HCT116 (cell line): ENCODE measurements around the gene GPAT3. TPM values are rescaled to one million over a fixed set of nuclear protein-coding genes. Genes with fewer than 3 reads are reported as not detected.

Experiments used
- ATAC-seq: fragments of 200-7000 bp; cut with Tn5 transposase; 2 replicates; pipeline ENCODE4 v1.9.1; 2020; ENCODE audit warnings: mild to moderate bottlenecking, moderate library complexity
- BruUV-seq: library from RNA; stranded (reverse); fragments of 400-500 nt; replicated peaks from 2 replicates; lab custom pipeline; 2021; lab: Mats Ljungman, UMichigan
- CTCF ChIA-PET: fragments of 300-600 bp; sonication (Branson Sonifier 250); formaldehyde crosslinking; loops from one replicate; lab custom pipeline; 2021; ENCODE audit warnings: antibody characterized with exemption; lab: Charles Lee
- POLR2A ChIA-PET: fragments of 300-600, 350-600 bp; sonication (Branson Sonifier 250); formaldehyde crosslinking; loops from one replicate; lab custom pipeline; 2021; ENCODE audit warnings: antibody characterized with exemption; lab: Charles Lee
- RAD21 ChIA-PET, 2 experiments: fragments of 300-600 bp; sonication (Branson Sonifier 250); formaldehyde crosslinking; loops; one replicate each; lab custom pipeline; 2023; ENCODE audit warnings: low total read pairs in 2 of 2; ENCODE audit not compliant: uncharacterized antibody in 2 of 2, unreplicated experiment in 2 of 2, low non-redundant PET in 1 of 2; lab: Charles Lee
- DNase-seq: peaks from one replicate; pipeline ENCODE4 v3.0.0-alpha.2; 2010; ENCODE audit warnings: low read depth, low spot score
- H2AFZ ChIP-seq: fragments of 200-600 bp; shearing (Covaris generic), sonication (generic); 2 replicates; pipeline ENCODE4 v1.6.1; 2017; ENCODE audit warnings: low read depth, mixed run types, mixed read lengths, antibody characterized with exemption, low read length; ENCODE audit not compliant: poor library complexity, severe bottlenecking
- H3K27ac ChIP-seq: 2 replicates; pipeline ENCODE4 v1.5.1; 2012; ENCODE audit warnings: low read depth, low read length
- H3K27me3 ChIP-seq: fragments of 200-600 bp; sonication (generic); 2 replicates; pipeline ENCODE4 v1.6.1; 2016; ENCODE audit warnings: mixed run types, low read length, mixed read lengths; ENCODE audit not compliant: insufficient read depth
- H3K36me3 ChIP-seq, 2 experiments: fragments of 200-500 bp in 1 of 2; fragments of 200-600 bp in 1 of 2; sonication (Bioruptor generic) in 1 of 2; sonication (generic) in 1 of 2; 2 replicates each; pipeline versions ENCODE4 v1.5.1 to v1.6.1; 2014 to 2016; ENCODE audit warnings: low read length in 2 of 2, inconsistent platforms in 1 of 2, mixed read lengths in 1 of 2, mixed run types in 1 of 2; ENCODE audit not compliant: insufficient read depth in 2 of 2, control insufficient read depth in 1 of 2
- H3K4me1 ChIP-seq, 2 experiments: fragments of 200-600 bp in 1 of 2; sonication (generic) in 1 of 2; 2 replicates each; pipeline versions ENCODE4 v1.5.1 to v1.6.1; 2012 to 2017; ENCODE audit warnings: low read length in 2 of 2, inconsistent platforms in 1 of 2, mild to moderate bottlenecking in 1 of 2, mixed read lengths in 1 of 2, mixed run types in 1 of 2, moderate library complexity in 1 of 2; ENCODE audit not compliant: insufficient read depth in 2 of 2, control insufficient read depth in 1 of 2
- H3K4me2 ChIP-seq: fragments of 200-600 bp; sonication (generic); 2 replicates; pipeline ENCODE4 v1.6.1; 2017; ENCODE audit warnings: mixed run types, low read length, mixed read lengths
- H3K4me3 ChIP-seq, 2 experiments: fragments of 200-600 bp in 1 of 2; sonication (generic) in 1 of 2; replicated peaks in 1 of 2; 2 replicates each; pipeline ENCODE4 v1.5.1; 2011 to 2016; ENCODE audit warnings: low read length in 2 of 2, control low read depth in 1 of 2, low read depth in 1 of 2, mild to moderate bottlenecking in 1 of 2, mixed read lengths in 1 of 2, mixed run types in 1 of 2
- H3K79me2 ChIP-seq: fragments of 200-600 bp; sonication (generic); 2 replicates; pipeline ENCODE4 v1.6.1; 2017; ENCODE audit warnings: mild to moderate bottlenecking, mixed run types, low read length, moderate library complexity, mixed read lengths; ENCODE audit not compliant: insufficient read depth
- H3K9ac ChIP-seq: fragments of 200-600 bp; sonication (generic); 2 replicates; pipeline ENCODE4 v1.6.1; 2016; ENCODE audit warnings: low read length, mixed read lengths
- H3K9me2 ChIP-seq: fragments of 200-600 bp; sonication (generic), shearing (Covaris generic); 2 replicates; pipeline ENCODE4 v1.6.1; 2017; ENCODE audit warnings: mixed run types, mild to moderate bottlenecking, moderate library complexity; ENCODE audit not compliant: insufficient read depth
- H3K9me3 ChIP-seq, 2 experiments: fragments of 200-500 bp in 1 of 2; fragments of 200-600 bp in 1 of 2; sonication (Bioruptor generic) in 1 of 2; sonication (generic) in 1 of 2; 2 replicates each; pipeline ENCODE4 v1.6.1; 2014 to 2017; ENCODE audit warnings: low read length in 2 of 2, mixed read lengths in 2 of 2, inconsistent platforms in 1 of 2, low read depth in 1 of 2, mild to moderate bottlenecking in 1 of 2, mixed run types in 1 of 2, moderate library complexity in 1 of 2; ENCODE audit not compliant: control insufficient read depth in 1 of 2, insufficient read depth in 1 of 2
- H4K20me1 ChIP-seq: fragments of 200-600 bp; sonication (generic), shearing (Covaris generic); 2 replicates; pipeline ENCODE4 v1.6.1; 2017; ENCODE audit warnings: mixed run types, mild to moderate bottlenecking, moderate library complexity; ENCODE audit not compliant: insufficient read depth
- CBX3 ChIP-seq: IDR thresholded peaks from 2 replicates; pipeline ENCODE4 v1.6.1; 2012; ENCODE audit warnings: low read depth
- CEBPB ChIP-seq: IDR thresholded peaks from 2 replicates; pipeline ENCODE4 v1.6.1; 2012; ENCODE audit warnings: low read depth
- EZH2 ChIP-seq: fragments of 200-600 bp; sonication (generic); IDR thresholded peaks from 2 replicates; pipeline ENCODE4 v1.6.1; 2017; ENCODE audit warnings: antibody characterized with exemption, mixed run types
- EZH2phosphoT487 ChIP-seq: fragments of 200-600 bp; IDR thresholded peaks from 2 replicates; pipeline ENCODE4 v1.6.1; 2018; ENCODE audit warnings: antibody characterized with exemption, borderline replicate concordance
- FOSL1 ChIP-seq: IDR thresholded peaks from 2 replicates; pipeline ENCODE4 v1.6.1; 2012; ENCODE audit warnings: low read depth
- JUND ChIP-seq: IDR thresholded peaks from 2 replicates; pipeline ENCODE4 v1.6.1; 2012
- POLR2A ChIP-seq: IDR thresholded peaks from 2 replicates; pipeline ENCODE4 v1.7.0; 2011; ENCODE audit warnings: borderline replicate concordance; ENCODE audit not compliant: insufficient read depth, insufficient read length; ENCODE audit errors: extremely low read depth
- RAD21 ChIP-seq: IDR thresholded peaks from 2 replicates; pipeline ENCODE4 v1.6.1; 2012; ENCODE audit warnings: low read depth, mild to moderate bottlenecking
- SIN3A ChIP-seq: IDR thresholded peaks from 2 replicates; pipeline ENCODE4 v1.6.1; 2012; ENCODE audit warnings: low read depth
- SP1 ChIP-seq: IDR thresholded peaks from 2 replicates; pipeline ENCODE4 v1.6.1; 2012; ENCODE audit warnings: low read depth
- SRF ChIP-seq: IDR thresholded peaks from 2 replicates; pipeline ENCODE4 v1.6.1; 2012; ENCODE audit warnings: low read depth
- YY1 ChIP-seq: IDR thresholded peaks from 2 replicates; pipeline ENCODE4 v1.6.1; 2011; ENCODE audit warnings: low read length, low read depth, moderate library complexity, mild to moderate bottlenecking; ENCODE audit not compliant: insufficient replicate concordance; ENCODE audit errors: extremely low read depth
- ZFX ChIP-seq: fragments of 450-650 bp; IDR thresholded peaks from 2 replicates; pipeline ENCODE4 v1.6.1; 2017
- ZNF274 ChIP-seq: fragments of 200-500 bp; sonication (Bioruptor generic); IDR thresholded peaks from 2 replicates; pipeline ENCODE4 v1.6.1; 2014; ENCODE audit warnings: mild to moderate bottlenecking, low read depth, low read length, inconsistent platforms
- intact Hi-C: fragments of 100-400 bp; cut with micrococcal nuclease; formaldehyde crosslinking; loops from 2 replicates; pipeline ENCODE4 v1.10.0; 2022
- total RNA-seq: library from RNA; stranded (reverse); gene quantifications from one replicate; pipeline ENCODE4 v1.2.1, GENCODE V29; 2021; ENCODE audit not compliant: unreplicated experiment
- TF ChIP-seq, protein P1 (sequence below): IDR thresholded peaks from 2 replicates; pipeline ENCODE4 v1.6.1; 2012; ENCODE audit warnings: low read depth
- TF ChIP-seq, protein P2 (sequence below): IDR thresholded peaks from 2 replicates; pipeline ENCODE4 v1.6.1; 2012
- TF ChIP-seq, protein P3 (sequence below): IDR thresholded peaks from 2 replicates; pipeline ENCODE4 v1.6.1; 2012
- TF ChIP-seq, protein P4 (sequence below), 3 experiments: fragments of 200-600 bp in 1 of 3; sonication (generic) in 1 of 3; IDR thresholded peaks in 2 of 3; conservative IDR thresholded peaks in 1 of 3; 2 replicates each; pipeline ENCODE4 v1.5.1; 2012 to 2017; ENCODE audit warnings: low read depth in 2 of 3, low read length in 2 of 3, antibody characterized with exemption in 1 of 3, borderline replicate concordance in 1 of 3, control low read depth in 1 of 3, mild to moderate bottlenecking in 1 of 3, mixed read lengths in 1 of 3, mixed run types in 1 of 3, moderate library complexity in 1 of 3; ENCODE audit not compliant: insufficient read depth in 1 of 3
- TF ChIP-seq, protein P5 (sequence below): IDR thresholded peaks from 2 replicates; pipeline ENCODE4 v1.6.1; 2011; ENCODE audit warnings: mild to moderate bottlenecking, low read length, moderate library complexity; ENCODE audit not compliant: insufficient replicate concordance; ENCODE audit errors: extremely low read depth

Gene GPAT3
- total RNA-seq, 1 experiment from 2014 or later, result 36.7 TPM

DNA sequence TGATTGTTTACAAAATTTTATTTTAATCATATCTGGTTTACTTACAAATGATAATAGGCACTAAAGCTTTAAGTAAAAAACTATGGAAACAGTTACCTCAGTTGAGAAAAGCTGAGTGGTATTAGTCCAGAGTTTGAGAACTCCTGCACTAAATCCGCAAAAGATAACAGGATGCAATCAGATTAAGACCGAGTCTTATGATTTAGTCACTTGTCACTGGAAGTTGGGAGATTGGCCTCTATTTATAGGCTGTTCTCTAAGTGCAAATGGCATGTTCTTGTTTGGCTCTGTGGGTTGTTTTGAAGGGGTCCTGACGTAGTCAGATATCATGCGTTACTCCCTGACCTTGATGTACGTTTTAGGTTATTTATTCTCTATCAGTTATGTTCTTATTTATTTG is 6.3 kb downstream of the GPAT3 start (continued):
- TF ChIP-seq FOSL1, result no peak
- no peak for TF ChIP-seq RAD21
- no peak for TF ChIP-seq CBX3
- TF ChIP-seq EZH2, result no peak
- TF ChIP-seq, all 23 proteins: peak for 0

DNA sequence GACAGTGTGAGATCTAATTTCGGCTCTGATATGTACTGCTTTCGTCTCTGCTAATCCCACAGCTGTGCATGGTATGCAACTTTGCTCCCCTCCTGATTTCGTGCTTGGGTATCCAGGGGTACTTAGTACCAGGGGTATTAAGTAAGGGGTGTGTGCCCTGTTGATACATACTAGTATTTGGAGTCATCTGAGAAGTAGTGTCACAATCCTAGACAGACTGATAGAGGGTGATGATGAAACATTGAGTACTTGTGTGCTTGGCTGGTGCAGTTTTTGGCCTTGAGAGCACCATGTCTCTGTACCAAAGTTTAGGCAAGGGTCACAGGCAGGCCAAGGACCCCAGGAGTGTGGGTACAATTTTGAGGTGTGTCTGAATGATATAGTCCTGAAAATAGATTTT is 10.9 kb downstream of the GPAT3 start:
- Histone ChIP-seq H2AFZ (no peak overlapping the region), H3K27ac (no peak overlapping the region), H3K27me3 (no peaks in the 10 kb centered on the region), H3K4me1 (peaks cover 25 to 49% of the 10 kb centered on the region in 2 experiments), H3K79me2 (peaks cover 13% of the 10 kb centered on the region; the same call in 1 of the 2 replicates)
- ChIA-PET RAD21 (no interaction called here), CTCF (no interaction called here), POLR2A (no interaction called here)
- no TSS peak for BruUV-seq
- intact Hi-C loops, result no loop called here
- no peak for TF ChIP-seq SRF
- TF ChIP-seq SIN3A, result no peak
- no peak for TF ChIP-seq YY1
- 0 out of 2 replicates have a peak, but pooled peaks have one; percentile 41 for TF ChIP-seq CEBPB
- no peak for TF ChIP-seq ZFX
- TF ChIP-seq FOSL1, result no peak
- TF ChIP-seq, protein P1, sequence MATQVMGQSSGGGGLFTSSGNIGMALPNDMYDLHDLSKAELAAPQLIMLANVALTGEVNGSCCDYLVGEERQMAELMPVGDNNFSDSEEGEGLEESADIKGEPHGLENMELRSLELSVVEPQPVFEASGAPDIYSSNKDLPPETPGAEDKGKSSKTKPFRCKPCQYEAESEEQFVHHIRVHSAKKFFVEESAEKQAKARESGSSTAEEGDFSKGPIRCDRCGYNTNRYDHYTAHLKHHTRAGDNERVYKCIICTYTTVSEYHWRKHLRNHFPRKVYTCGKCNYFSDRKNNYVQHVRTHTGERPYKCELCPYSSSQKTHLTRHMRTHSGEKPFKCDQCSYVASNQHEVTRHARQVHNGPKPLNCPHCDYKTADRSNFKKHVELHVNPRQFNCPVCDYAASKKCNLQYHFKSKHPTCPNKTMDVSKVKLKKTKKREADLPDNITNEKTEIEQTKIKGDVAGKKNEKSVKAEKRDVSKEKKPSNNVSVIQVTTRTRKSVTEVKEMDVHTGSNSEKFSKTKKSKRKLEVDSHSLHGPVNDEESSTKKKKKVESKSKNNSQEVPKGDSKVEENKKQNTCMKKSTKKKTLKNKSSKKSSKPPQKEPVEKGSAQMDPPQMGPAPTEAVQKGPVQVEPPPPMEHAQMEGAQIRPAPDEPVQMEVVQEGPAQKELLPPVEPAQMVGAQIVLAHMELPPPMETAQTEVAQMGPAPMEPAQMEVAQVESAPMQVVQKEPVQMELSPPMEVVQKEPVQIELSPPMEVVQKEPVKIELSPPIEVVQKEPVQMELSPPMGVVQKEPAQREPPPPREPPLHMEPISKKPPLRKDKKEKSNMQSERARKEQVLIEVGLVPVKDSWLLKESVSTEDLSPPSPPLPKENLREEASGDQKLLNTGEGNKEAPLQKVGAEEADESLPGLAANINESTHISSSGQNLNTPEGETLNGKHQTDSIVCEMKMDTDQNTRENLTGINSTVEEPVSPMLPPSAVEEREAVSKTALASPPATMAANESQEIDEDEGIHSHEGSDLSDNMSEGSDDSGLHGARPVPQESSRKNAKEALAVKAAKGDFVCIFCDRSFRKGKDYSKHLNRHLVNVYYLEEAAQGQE, result no peak
- TF ChIP-seq RAD21, result no peak
- no peak for TF ChIP-seq SP1
- TF ChIP-seq ZNF274, result no peak
- TF ChIP-seq, protein P2, sequence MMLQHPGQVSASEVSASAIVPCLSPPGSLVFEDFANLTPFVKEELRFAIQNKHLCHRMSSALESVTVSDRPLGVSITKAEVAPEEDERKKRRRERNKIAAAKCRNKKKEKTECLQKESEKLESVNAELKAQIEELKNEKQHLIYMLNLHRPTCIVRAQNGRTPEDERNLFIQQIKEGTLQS, result peak; percentile 49; the same call in 1 of the 2 replicates
- TF ChIP-seq, protein P3, sequence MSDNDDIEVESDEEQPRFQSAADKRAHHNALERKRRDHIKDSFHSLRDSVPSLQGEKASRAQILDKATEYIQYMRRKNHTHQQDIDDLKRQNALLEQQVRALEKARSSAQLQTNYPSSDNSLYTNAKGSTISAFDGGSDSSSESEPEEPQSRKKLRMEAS, result no peak
- no peak for TF ChIP-seq EZH2phosphoT487
- TF ChIP-seq, protein P4, sequence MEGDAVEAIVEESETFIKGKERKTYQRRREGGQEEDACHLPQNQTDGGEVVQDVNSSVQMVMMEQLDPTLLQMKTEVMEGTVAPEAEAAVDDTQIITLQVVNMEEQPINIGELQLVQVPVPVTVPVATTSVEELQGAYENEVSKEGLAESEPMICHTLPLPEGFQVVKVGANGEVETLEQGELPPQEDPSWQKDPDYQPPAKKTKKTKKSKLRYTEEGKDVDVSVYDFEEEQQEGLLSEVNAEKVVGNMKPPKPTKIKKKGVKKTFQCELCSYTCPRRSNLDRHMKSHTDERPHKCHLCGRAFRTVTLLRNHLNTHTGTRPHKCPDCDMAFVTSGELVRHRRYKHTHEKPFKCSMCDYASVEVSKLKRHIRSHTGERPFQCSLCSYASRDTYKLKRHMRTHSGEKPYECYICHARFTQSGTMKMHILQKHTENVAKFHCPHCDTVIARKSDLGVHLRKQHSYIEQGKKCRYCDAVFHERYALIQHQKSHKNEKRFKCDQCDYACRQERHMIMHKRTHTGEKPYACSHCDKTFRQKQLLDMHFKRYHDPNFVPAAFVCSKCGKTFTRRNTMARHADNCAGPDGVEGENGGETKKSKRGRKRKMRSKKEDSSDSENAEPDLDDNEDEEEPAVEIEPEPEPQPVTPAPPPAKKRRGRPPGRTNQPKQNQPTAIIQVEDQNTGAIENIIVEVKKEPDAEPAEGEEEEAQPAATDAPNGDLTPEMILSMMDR (IDR thresholded peaks at IDR 0.05 in 2 of 3, conservative IDR thresholded peaks at IDR 0.05 in 1 of 3; ENCODE audit: borderline replicate concordance in 1 of 3, insufficient read depth in 1 of 3, low read depth in 2 of 3, low read length in 2 of 3), result no peak
- no peak for TF ChIP-seq JUND
- TF ChIP-seq, protein P5, sequence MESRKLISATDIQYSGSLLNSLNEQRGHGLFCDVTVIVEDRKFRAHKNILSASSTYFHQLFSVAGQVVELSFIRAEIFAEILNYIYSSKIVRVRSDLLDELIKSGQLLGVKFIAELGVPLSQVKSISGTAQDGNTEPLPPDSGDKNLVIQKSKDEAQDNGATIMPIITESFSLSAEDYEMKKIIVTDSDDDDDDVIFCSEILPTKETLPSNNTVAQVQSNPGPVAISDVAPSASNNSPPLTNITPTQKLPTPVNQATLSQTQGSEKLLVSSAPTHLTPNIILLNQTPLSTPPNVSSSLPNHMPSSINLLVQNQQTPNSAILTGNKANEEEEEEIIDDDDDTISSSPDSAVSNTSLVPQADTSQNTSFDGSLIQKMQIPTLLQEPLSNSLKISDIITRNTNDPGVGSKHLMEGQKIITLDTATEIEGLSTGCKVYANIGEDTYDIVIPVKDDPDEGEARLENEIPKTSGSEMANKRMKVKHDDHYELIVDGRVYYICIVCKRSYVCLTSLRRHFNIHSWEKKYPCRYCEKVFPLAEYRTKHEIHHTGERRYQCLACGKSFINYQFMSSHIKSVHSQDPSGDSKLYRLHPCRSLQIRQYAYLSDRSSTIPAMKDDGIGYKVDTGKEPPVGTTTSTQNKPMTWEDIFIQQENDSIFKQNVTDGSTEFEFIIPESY, result no peak
- TF ChIP-seq POLR2A, result no peak
- TF ChIP-seq, all 23 proteins: peak for 2
- Histone ChIP-seq H3K9me3 (no peaks in the 10 kb centered on the region), H3K9me2 (no peaks in the 10 kb centered on the region), H3K9ac (no peak overlapping the region), H3K4me2 (peak overlapping the region; percentile 10; the same call in 1 of the 2 replicates), H3K36me3 (no peaks in the 10 kb centered on the region), H4K20me1 (no peaks in the 10 kb centered on the region), H3K4me3 (no peak overlapping the region)
- ATAC-seq, result no peak
- no peak for DNase-seq
